Uterus (tissue), 2 donors: ENCODE results near the gene MINDY4B.

Source experiments
- CTCF ChIP-seq, 4 experiments: fragments of 200-600 bp in 2 of 4; fragments of 450-650 bp in 2 of 4; sonication (generic) in 2 of 4; IDR thresholded peaks; one replicate each; pipeline ENCODE4 v1.5.1; 2016 to 2019; ENCODE audit warnings: antibody characterized with exemption in 4 of 4, mild to moderate bottlenecking in 2 of 4, moderate library complexity in 1 of 4
- POLR2A ChIP-seq, 2 donors: fragments of 450-650 bp; IDR thresholded peaks; one replicate each; pipeline ENCODE4 v1.6.1; 2016; ENCODE audit warnings: antibody characterized with exemption in 2 of 2, mild to moderate bottlenecking in 1 of 2, moderate library complexity in 1 of 2

DNA sequence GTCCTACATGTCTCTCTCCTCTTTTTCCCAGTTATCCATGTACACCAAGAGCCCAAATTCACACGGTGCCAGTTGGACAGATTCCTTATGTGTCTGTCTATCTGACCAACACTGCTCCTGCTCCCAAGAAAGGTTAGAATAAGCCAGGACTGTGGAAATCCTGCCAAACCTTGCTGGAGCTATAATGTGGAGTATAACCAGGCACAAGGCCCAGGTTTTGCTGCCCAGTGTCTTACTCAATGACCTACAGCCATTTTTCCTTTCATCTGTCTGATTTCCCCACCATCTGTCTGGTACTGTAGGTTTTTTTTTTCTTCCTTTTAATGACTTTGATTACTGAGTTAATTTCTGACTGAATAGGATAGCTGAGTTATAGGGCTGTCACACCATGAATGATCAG, 26.5 kb upstream of the MINDY4B start:
- TF ChIP-seq CTCF (IDR thresholded peaks at IDR 0.05) (no peak), POLR2A (IDR thresholded peaks at IDR 0.05) (no peak)
